Breast epithelium (tissue), 4 donors: ENCODE data around the gene LLCFC1. TPM values are rescaled to one million over a fixed set of nuclear protein-coding genes. Genes with fewer than 3 reads are reported as not detected.
"Not testable (repeated sequence)": the region's sequence is repeated elsewhere in the genome, so short reads cannot be mapped to it uniquely, and the experiment has no call there.

Experiments used
- DNase-seq, 2 donors: peaks; one replicate each; pipeline ENCODE4 v3.0.0-alpha.2; 2019; ENCODE audit warnings: low spot score in 2 of 2
- H3K27ac ChIP-seq, 2 donors: fragments of 200-600 bp; sonication (generic) in 1 of 2; one replicate each; pipeline ENCODE4 v1.5.1; 2016 to 2019; ENCODE audit warnings: mild to moderate bottlenecking in 1 of 2
- H3K27me3 ChIP-seq, 2 donors: fragments of 200-600 bp; sonication (generic) in 1 of 2; one replicate each; pipeline versions ENCODE4 v1.5.1 to v1.6.0; 2017 to 2019; ENCODE audit warnings: control low read depth in 1 of 2, mild to moderate bottlenecking in 1 of 2
- H3K36me3 ChIP-seq: fragments of 200-600 bp; one replicate; pipeline ENCODE4 v1.5.1; 2019
- H3K4me1 ChIP-seq, 2 donors: fragments of 200-600 bp; sonication (generic); one replicate each; pipeline ENCODE4 v1.5.1; 2016 to 2019; ENCODE audit warnings: control low read depth in 1 of 2
- H3K4me3 ChIP-seq, 3 donors: fragments of 200-600 bp; sonication (generic); 1 replicate in 2 of 3; 2 replicates in 1 of 3; pipeline ENCODE4 v1.5.1; 2016 to 2019; ENCODE audit warnings: mild to moderate bottlenecking in 3 of 3, moderate library complexity in 2 of 3
- H3K9me3 ChIP-seq, 2 donors: fragments of 200-600 bp; sonication (generic) in 1 of 2; one replicate each; pipeline ENCODE4 v1.5.1; 2016 to 2019; ENCODE audit warnings: control low read depth in 1 of 2
- POLR2A ChIP-seq: fragments of 450-650 bp; IDR thresholded peaks from one replicate; pipeline ENCODE4 v1.6.1; 2016; ENCODE audit warnings: antibody characterized with exemption, mild to moderate bottlenecking, moderate library complexity
- POLR2AphosphoS5 ChIP-seq, 3 donors: sonication (generic); formaldehyde crosslinking; IDR thresholded peaks; one replicate each; pipeline ENCODE4 v1.6.1; 2017; ENCODE audit warnings: antibody characterized with exemption in 3 of 3
- intact Hi-C: fragments of 100-400 bp; cut with DNase I; formaldehyde crosslinking; loops from one replicate; pipeline ENCODE4 v1.15.1; 2023; ENCODE audit warnings: low total_unique reads
- total RNA-seq, 3 donors: library from RNA; depleted of rRNA; stranded (reverse); fragments of >200 nt; gene quantifications; one replicate each; pipeline ENCODE4 v1.1.0, GENCODE V29; 2016
- TF ChIP-seq, protein P1 (sequence below), 3 donors: fragments of 450-650 bp; IDR thresholded peaks; one replicate each; pipeline ENCODE4 v1.5.1; 2016 to 2017; ENCODE audit warnings: antibody characterized with exemption in 3 of 3, mild to moderate bottlenecking in 3 of 3, moderate library complexity in 3 of 3

The LLCFC1 gene
- total RNA-seq, 3 donors from 2014 or later: not detected

DNA sequence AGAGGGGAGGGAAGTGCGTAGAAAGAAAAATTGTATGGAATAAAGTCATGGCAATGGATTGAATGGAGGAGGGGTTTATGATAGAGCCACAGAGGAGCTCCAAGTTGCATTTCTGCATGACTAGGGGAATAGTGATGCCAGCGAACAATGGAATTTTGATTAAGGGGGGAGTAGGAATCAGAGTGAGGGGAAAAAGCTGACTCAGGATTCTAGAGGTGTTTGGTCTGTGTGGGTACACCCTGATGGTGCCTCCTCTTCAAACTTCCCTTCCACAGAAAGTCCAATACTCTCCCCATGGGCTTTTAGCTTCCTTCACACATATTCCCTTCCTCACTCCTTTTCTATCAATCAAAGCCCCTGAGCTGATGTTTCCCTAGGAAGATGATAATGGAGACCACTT, 24.7 kb downstream of the LLCFC1 start:
- DNase-seq: no peak
- Histone ChIP-seq H3K9me3 (no peaks in the 10 kb centered on the region), H3K27me3 (peaks cover 0 to 4% of the 10 kb centered on the region in 2 donors), H3K4me3 (no peak overlapping the region), H3K27ac (no peak overlapping the region), H3K4me1 (no peaks in the 10 kb centered on the region), H3K36me3 (no peaks in the 10 kb centered on the region)
- TF ChIP-seq POLR2AphosphoS5 (IDR thresholded peaks at IDR 0.05) (no peak), POLR2A (no peak)
- TF ChIP-seq, protein P1, sequence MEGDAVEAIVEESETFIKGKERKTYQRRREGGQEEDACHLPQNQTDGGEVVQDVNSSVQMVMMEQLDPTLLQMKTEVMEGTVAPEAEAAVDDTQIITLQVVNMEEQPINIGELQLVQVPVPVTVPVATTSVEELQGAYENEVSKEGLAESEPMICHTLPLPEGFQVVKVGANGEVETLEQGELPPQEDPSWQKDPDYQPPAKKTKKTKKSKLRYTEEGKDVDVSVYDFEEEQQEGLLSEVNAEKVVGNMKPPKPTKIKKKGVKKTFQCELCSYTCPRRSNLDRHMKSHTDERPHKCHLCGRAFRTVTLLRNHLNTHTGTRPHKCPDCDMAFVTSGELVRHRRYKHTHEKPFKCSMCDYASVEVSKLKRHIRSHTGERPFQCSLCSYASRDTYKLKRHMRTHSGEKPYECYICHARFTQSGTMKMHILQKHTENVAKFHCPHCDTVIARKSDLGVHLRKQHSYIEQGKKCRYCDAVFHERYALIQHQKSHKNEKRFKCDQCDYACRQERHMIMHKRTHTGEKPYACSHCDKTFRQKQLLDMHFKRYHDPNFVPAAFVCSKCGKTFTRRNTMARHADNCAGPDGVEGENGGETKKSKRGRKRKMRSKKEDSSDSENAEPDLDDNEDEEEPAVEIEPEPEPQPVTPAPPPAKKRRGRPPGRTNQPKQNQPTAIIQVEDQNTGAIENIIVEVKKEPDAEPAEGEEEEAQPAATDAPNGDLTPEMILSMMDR (IDR thresholded peaks at IDR 0.05): no peak
- intact Hi-C loops: no loop called here

DNA sequence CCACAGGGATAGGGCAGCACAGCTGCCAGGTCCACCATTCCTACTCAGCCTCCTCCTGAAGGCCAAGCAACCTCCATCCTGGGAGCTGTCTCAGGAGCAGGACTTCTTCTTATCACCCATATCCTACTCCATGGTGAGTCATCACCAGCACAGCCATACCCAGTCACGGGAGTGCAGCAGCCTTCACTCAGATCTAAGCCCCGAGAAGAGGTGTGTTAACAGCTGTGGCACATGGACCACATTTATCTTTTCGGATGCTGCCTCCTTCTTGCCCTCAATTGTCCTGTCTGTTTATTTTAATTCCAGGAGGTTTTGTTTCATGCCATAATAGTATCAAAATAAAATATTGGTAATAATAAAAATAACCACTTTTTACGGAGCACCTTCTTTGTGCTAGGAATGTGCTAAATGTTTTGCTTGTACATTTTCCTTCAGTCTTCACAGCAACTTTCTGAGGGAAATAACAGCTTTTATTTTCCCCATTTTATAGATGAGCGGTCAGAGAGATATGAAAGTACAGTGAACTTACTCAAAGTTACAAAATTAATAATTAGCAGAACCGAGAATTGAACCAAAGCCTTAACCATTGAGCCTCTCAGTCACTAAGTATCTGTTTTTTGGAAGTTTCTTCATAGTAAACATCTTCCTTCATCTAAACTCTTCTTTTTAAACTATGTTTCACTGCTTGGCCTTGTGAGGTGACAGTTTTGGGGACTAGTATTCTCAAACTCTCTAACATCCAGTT, 25.4 kb downstream of the LLCFC1 start:
- intact Hi-C loops: no loop called here
- H3K27ac ChIP-seq: no peak overlapping the region
- H3K27me3 ChIP-seq: peaks cover 0 to 4% of the 10 kb centered on the region in 2 donors
- H3K9me3 ChIP-seq: no peaks in the 10 kb centered on the region
- DNase-seq: no peak
- H3K4me3 ChIP-seq: no peak overlapping the region
- H3K36me3 ChIP-seq: no peaks in the 10 kb centered on the region
- TF ChIP-seq POLR2A: no peak
- TF ChIP-seq, protein P1 (IDR thresholded peaks at IDR 0.05): no peak
- no peak for TF ChIP-seq POLR2AphosphoS5 (IDR thresholded peaks at IDR 0.05)
- no peaks in the 10 kb centered on the region for H3K4me1 ChIP-seq

DNA sequence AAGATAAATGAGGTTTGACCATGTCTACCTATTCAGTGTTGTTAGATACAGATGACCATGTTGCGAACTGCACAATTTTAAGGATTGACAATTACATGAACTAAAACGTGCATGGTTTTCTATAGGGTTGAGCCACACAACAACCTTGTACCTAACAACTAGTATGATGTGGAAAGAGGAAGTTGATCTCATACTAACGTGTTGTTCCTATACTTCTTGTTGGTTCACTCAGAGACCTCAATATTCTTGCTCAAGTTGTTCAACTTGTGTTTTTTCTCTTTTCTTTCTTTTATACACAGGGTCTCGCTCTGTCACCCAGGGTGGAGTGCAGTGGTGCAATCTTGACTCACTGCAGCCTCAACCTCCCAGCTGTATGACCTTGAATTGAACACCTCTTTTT, 28.9 kb downstream of the LLCFC1 start:
- no peak for DNase-seq
- H3K4me1 ChIP-seq: no peaks in the 10 kb centered on the region
- intact Hi-C loops: no loop called here
- H3K27me3 ChIP-seq: peaks cover 0 to 4% of the 10 kb centered on the region in 2 donors
- no peak overlapping the region for H3K4me3 ChIP-seq
- no peak for TF ChIP-seq POLR2AphosphoS5 (IDR thresholded peaks at IDR 0.05)
- TF ChIP-seq POLR2A: no peak
- TF ChIP-seq, protein P1 (IDR thresholded peaks at IDR 0.05): no peak
- no peak overlapping the region for H3K27ac ChIP-seq
- no peaks in the 10 kb centered on the region for H3K9me3 ChIP-seq
- H3K36me3 ChIP-seq: no peaks in the 10 kb centered on the region

DNA sequence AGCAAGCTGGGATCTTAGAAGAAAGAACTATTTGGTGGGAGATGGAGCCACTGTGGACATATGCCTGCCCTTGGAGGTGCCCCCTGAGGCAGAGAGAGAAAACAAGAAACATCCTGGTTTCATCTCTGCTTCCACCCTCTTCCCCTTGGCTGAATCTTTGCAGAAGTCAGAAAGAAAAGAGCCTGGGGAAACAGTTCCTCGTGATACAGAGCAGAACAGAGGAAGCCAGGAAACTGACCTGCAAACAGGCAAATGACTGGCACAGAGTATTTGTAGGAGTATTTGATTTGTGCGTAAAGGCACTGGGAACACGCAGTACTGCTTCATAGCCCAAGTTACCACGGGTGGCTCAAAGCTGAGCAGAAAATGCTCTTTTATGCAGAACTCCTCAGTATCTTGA, 29.9 kb downstream of the LLCFC1 start:
- no peak for TF ChIP-seq POLR2A
- TF ChIP-seq POLR2AphosphoS5 (IDR thresholded peaks at IDR 0.05): no peak
- TF ChIP-seq, protein P1 (IDR thresholded peaks at IDR 0.05): no peak
- no peak for DNase-seq
- Histone ChIP-seq H3K4me1 (no peaks in the 10 kb centered on the region), H3K4me3 (no peak overlapping the region), H3K9me3 (no peaks in the 10 kb centered on the region), H3K27me3 (peaks cover 0 to 4% of the 10 kb centered on the region in 2 donors), H3K27ac (no peak overlapping the region), H3K36me3 (no peaks in the 10 kb centered on the region)
- intact Hi-C loops: no loop called here

DNA sequence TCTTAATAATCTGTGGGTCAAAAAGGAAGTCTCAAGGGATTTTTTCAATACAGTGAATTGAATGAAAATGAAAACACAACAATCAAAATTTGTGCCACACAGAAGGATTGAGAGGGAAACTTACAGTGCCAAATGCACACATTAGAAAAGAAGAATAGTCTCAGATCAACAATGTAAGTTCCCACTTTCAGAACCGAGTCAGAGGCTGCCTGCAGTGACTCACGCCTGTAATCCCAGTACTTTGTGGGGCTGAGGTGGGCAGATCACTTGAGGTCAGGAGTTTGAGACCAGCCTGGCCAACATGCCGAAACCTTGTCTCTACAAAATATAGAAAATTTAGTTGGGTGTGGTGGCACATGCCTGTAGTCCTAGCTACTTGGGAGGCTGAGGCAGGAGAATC, 35.3 kb downstream of the LLCFC1 start:
- intact Hi-C loops: no loop called here
- Histone ChIP-seq H3K4me3 (no peak overlapping the region), H3K9me3 (peaks cover 0 to 11% of the 10 kb centered on the region in 2 donors), H3K27me3 (no peaks in the 10 kb centered on the region), H3K36me3 (no peaks in the 10 kb centered on the region), H3K4me1 (no peaks in the 10 kb centered on the region), H3K27ac (no peak overlapping the region)
- TF ChIP-seq POLR2AphosphoS5 (IDR thresholded peaks at IDR 0.05) (no peak), POLR2A (no peak)
- TF ChIP-seq, protein P1 (IDR thresholded peaks at IDR 0.05): no peak
- DNase-seq: no peak

DNA sequence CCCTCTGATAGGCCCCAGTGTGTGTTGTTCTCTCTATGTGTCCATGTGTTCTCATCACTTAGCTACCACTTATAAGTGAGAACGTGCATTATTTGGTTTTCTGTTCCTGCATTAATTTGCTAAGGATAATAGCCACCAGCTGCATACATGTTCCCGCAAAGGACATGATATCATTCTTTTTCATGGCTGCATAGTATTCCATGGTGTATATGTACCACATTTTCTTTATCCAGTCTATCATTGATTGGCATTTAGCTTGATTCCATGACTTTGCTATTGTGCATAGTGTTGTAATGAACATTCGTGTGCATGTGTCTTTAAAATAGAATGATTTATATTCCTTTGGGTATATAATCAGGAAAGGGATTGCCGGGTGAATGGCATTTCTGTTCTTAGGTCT, 39.1 kb downstream of the LLCFC1 start:
- H3K27me3 ChIP-seq, H3K27ac ChIP-seq, H3K36me3 ChIP-seq, intact Hi-C loops, H3K4me1 ChIP-seq, H3K4me3 ChIP-seq, DNase-seq: not testable (repeated sequence)
- H3K9me3 ChIP-seq: peaks cover 0 to 18% of the 10 kb centered on the region in 2 donors
